ENCODE data around the gene RCAN1.
A peak's percentile ranks its signal among the peaks of the same experiment; 100 is the strongest.

RCAN1 gene

DNA sequence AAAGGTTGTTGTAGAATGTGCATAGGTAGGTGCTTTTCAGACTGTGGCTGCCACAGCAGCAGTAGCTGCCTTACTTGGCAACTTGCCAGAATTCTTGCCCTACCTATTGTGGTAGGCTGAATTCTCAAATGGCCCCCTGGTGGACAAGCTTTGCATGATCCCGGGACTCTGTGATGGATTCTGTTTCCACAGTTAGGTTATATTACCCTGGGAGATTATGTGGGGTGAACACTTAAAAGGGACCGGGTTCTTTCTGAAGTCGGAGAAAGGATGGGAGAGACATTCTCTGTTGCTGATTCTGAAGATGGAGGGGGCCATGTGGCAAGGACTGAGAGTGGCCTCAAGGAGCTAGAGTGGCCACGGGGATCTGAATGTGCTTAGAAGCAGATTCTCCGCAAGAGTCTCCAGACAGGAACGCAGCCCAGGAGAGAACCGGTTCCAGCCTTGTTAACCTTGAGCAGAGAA lies 70.8 kb downstream of the RCAN1 start:
- Histone ChIP-seq H3K36me3 (ENCODE audit: control insufficient read depth in 1 of 2, insufficient read depth in 2 of 2, low read length in 2 of 2) (no peaks in the 10 kb centered on the region), H2BK120ac (ENCODE audit: insufficient read depth, low read length, poor library complexity) (peak overlapping the region; percentile 56), H3K23ac (ENCODE audit: low read length) (no peak overlapping the region), H3K79me1 (ENCODE audit: low read length) (peaks cover 14% of the 10 kb centered on the region), H2BK12ac (ENCODE audit: low read length) (peak overlapping the region; percentile 59), H2AK5ac (ENCODE audit: low read length) (peak overlapping the region; percentile 49), H4K8ac (ENCODE audit: low read depth, low read length) (no peak overlapping the region), H3K9me3 (ENCODE audit: insufficient read depth, low read depth, low read length) (peaks cover 4% of the 10 kb centered on the region), H3K27me3 (ENCODE audit: insufficient read depth, low read length) (no peaks in the 10 kb centered on the region), H3K14ac (ENCODE audit: low read length) (no peak overlapping the region), H2BK5ac (ENCODE audit: low read depth, low read length, poor library complexity) (no peak overlapping the region), H4K12ac (ENCODE audit: low read depth, low read length) (no peak overlapping the region), H3K4ac (ENCODE audit: low read depth, low read length) (no peak overlapping the region), H3K27ac (ENCODE audit: low read depth, low read length) (no peak overlapping the region), H3K18ac (ENCODE audit: low read length) (no peak overlapping the region), H3K4me2 (ENCODE audit: low read length) (no peak overlapping the region), H2AFZ (ENCODE audit: insufficient read depth, low read length, poor library complexity) (no peak overlapping the region), H3K79me2 (ENCODE audit: control insufficient read depth, insufficient read depth, low read length, poor library complexity) (peaks cover 4% of the 10 kb centered on the region), H3K9ac (ENCODE audit: low read length) (no peak overlapping the region), H3K4me3 (ENCODE audit: low read depth, low read length) (no peak overlapping the region), H3K4me1 (ENCODE audit: control insufficient read depth in 1 of 2, insufficient read depth in 2 of 2, low read length in 2 of 2) (peaks cover 14 to 16% of the 10 kb centered on the region in 2 experiments), H4K91ac (ENCODE audit: low read depth, low read length) (no peak overlapping the region)
- peak; percentile 82 to 98 for DNase-seq
- WGBS (ENCODE audit: extremely low coverage, insufficient coverage, insufficient read length) = no CpG with 5 or more reads among the region's 7 CpGs

DNA sequence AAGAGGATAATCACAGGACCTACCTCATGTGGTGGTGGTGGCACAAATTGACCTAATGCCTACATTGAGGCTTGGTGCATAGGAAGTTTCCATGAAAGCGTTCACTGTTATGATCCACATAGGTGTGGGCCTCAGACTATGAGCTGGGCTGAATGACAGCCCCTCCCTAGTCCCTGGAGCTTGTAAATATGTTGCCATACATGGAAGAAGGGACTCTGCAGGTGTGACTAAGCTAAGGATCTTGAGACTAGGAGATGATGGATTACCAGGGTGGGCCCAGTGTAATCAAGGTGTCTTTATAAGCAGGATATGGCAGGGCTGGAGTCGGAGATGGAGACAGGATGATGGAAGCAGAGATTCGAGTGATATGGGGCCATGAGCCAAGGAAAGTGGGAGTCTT lies 71.9 kb downstream of the RCAN1 start:
- H4K12ac ChIP-seq (ENCODE audit: low read depth, low read length) = no peak overlapping the region
- H3K23ac ChIP-seq (ENCODE audit: low read length) = no peak overlapping the region
- no peaks in the 10 kb centered on the region for H3K27me3 ChIP-seq (ENCODE audit: insufficient read depth, low read length)
- peaks cover 4% of the 10 kb centered on the region for H3K9me3 ChIP-seq (ENCODE audit: insufficient read depth, low read depth, low read length)
- H3K4me1 ChIP-seq (ENCODE audit: control insufficient read depth in 1 of 2, insufficient read depth in 2 of 2, low read length in 2 of 2) = peaks cover 11 to 16% of the 10 kb centered on the region in 2 experiments
- no peak overlapping the region for H3K4ac ChIP-seq (ENCODE audit: low read depth, low read length)
- no peak overlapping the region for H2BK12ac ChIP-seq (ENCODE audit: low read length)
- DNase-seq = no peak
- WGBS (ENCODE audit: extremely low coverage, insufficient coverage, insufficient read length) = no CpG with 5 or more reads among the region's 3 CpGs
- H2BK5ac ChIP-seq (ENCODE audit: low read depth, low read length, poor library complexity) = no peak overlapping the region
- H3K14ac ChIP-seq (ENCODE audit: low read length) = no peak overlapping the region
- no peak overlapping the region for H2AFZ ChIP-seq (ENCODE audit: insufficient read depth, low read length, poor library complexity)
- no peak overlapping the region for H3K4me3 ChIP-seq (ENCODE audit: low read depth, low read length)
- no peak overlapping the region for H3K27ac ChIP-seq (ENCODE audit: low read depth, low read length)
- H3K18ac ChIP-seq (ENCODE audit: low read length) = no peak overlapping the region
- H2BK120ac ChIP-seq (ENCODE audit: insufficient read depth, low read length, poor library complexity) = no peak overlapping the region
- peaks cover 19% of the 10 kb centered on the region for H3K79me1 ChIP-seq (ENCODE audit: low read length)
- H3K4me2 ChIP-seq (ENCODE audit: low read length) = no peak overlapping the region
- H4K8ac ChIP-seq (ENCODE audit: low read depth, low read length) = no peak overlapping the region
- H3K9ac ChIP-seq (ENCODE audit: low read length) = no peak overlapping the region
- no peak overlapping the region for H2AK5ac ChIP-seq (ENCODE audit: low read length)
- peaks cover 4% of the 10 kb centered on the region for H3K79me2 ChIP-seq (ENCODE audit: control insufficient read depth, insufficient read depth, low read length, poor library complexity)
- H4K91ac ChIP-seq (ENCODE audit: low read depth, low read length) = no peak overlapping the region
- no peaks in the 10 kb centered on the region for H3K36me3 ChIP-seq (ENCODE audit: control insufficient read depth in 1 of 2, insufficient read depth in 2 of 2, low read length in 2 of 2)

DNA sequence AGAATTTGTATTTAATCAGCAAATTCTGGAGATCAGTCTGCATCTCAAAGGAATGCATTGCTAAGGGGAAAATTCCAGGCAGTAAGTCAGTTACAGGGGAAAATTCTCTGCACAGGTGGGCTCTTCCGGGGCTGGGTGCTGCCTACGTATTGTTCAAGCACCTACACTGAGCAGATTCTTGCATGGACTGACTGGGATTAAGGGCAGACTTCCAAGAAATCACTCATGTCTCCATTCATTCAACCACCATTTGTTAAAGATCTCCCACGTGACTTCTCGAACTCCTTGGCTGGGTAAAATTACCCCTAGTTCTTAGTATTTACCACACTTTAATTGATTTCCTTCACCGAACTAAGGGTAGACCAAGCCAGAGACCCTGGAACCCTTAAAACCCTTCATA lies 74.7 kb downstream of the RCAN1 start:
- H3K23ac ChIP-seq (ENCODE audit: low read length) = no peak overlapping the region
- H3K27me3 ChIP-seq (ENCODE audit: insufficient read depth, low read length) = no peaks in the 10 kb centered on the region
- H3K4ac ChIP-seq (ENCODE audit: low read depth, low read length) = no peak overlapping the region
- DNase-seq = no peak
- no CpG with 5 or more reads among the region's 5 CpGs for WGBS (ENCODE audit: extremely low coverage, insufficient coverage, insufficient read length)
- no peak overlapping the region for H4K91ac ChIP-seq (ENCODE audit: low read depth, low read length)
- H2BK12ac ChIP-seq (ENCODE audit: low read length) = no peak overlapping the region
- no peak overlapping the region for H3K4me3 ChIP-seq (ENCODE audit: low read depth, low read length)
- no peaks in the 10 kb centered on the region for H3K36me3 ChIP-seq (ENCODE audit: control insufficient read depth in 1 of 2, insufficient read depth in 2 of 2, low read length in 2 of 2)
- H3K9me3 ChIP-seq (ENCODE audit: insufficient read depth, low read depth, low read length) = peaks cover 4% of the 10 kb centered on the region
- no peak overlapping the region for H4K8ac ChIP-seq (ENCODE audit: low read depth, low read length)
- H3K4me2 ChIP-seq (ENCODE audit: low read length) = no peak overlapping the region
- no peak overlapping the region for H2BK120ac ChIP-seq (ENCODE audit: insufficient read depth, low read length, poor library complexity)
- H2AFZ ChIP-seq (ENCODE audit: insufficient read depth, low read length, poor library complexity) = no peak overlapping the region
- no peak overlapping the region for H2AK5ac ChIP-seq (ENCODE audit: low read length)
- no peak overlapping the region for H3K9ac ChIP-seq (ENCODE audit: low read length)
- H3K79me2 ChIP-seq (ENCODE audit: control insufficient read depth, insufficient read depth, low read length, poor library complexity) = peaks cover 4% of the 10 kb centered on the region
- peaks cover 11 to 22% of the 10 kb centered on the region in 2 experiments for H3K4me1 ChIP-seq (ENCODE audit: control insufficient read depth in 1 of 2, insufficient read depth in 2 of 2, low read length in 2 of 2)
- no peak overlapping the region for H3K18ac ChIP-seq (ENCODE audit: low read length)
- no peak overlapping the region for H3K14ac ChIP-seq (ENCODE audit: low read length)
- H4K12ac ChIP-seq (ENCODE audit: low read depth, low read length) = no peak overlapping the region
- H3K79me1 ChIP-seq (ENCODE audit: low read length) = peaks cover 23% of the 10 kb centered on the region
- H3K27ac ChIP-seq (ENCODE audit: low read depth, low read length) = no peak overlapping the region
- H2BK5ac ChIP-seq (ENCODE audit: low read depth, low read length, poor library complexity) = no peak overlapping the region

DNA sequence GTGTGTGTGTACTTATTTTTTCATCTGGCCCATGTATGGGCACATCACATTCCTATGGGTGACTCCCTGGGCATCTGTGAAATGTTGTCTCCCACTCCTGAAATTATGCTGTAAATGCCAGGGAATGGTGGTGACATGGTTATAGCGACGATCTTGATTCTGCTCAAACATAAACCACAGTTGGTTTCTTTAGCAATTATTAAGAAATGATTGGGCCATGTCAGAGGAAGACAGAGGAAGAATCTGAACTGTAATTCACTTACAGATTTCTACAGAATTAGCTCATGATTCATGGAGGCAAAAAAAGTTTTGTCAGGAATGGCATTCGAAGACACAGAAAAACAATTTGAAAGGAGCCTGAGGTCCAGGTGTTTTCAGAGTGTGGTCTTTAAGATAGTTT lies 77.1 kb downstream of the RCAN1 start:
- no peak overlapping the region for H4K12ac ChIP-seq (ENCODE audit: low read depth, low read length)
- no peak overlapping the region for H3K4me2 ChIP-seq (ENCODE audit: low read length)
- no peak overlapping the region for H3K27ac ChIP-seq (ENCODE audit: low read depth, low read length)
- no CpG with 5 or more reads among the region's 3 CpGs for WGBS (ENCODE audit: extremely low coverage, insufficient coverage, insufficient read length)
- no peak overlapping the region for H2BK5ac ChIP-seq (ENCODE audit: low read depth, low read length, poor library complexity)
- no peak overlapping the region for H3K23ac ChIP-seq (ENCODE audit: low read length)
- H3K27me3 ChIP-seq (ENCODE audit: insufficient read depth, low read length) = no peaks in the 10 kb centered on the region
- peak overlapping the region; percentile 30 for H2AK5ac ChIP-seq (ENCODE audit: low read length)
- no peak overlapping the region for H3K4me3 ChIP-seq (ENCODE audit: low read depth, low read length)
- peak in 1 of 2 donors; percentile 51 for DNase-seq
- no peak overlapping the region for H2AFZ ChIP-seq (ENCODE audit: insufficient read depth, low read length, poor library complexity)
- H2BK120ac ChIP-seq (ENCODE audit: insufficient read depth, low read length, poor library complexity) = peak overlapping the region; percentile 64
- H3K9me3 ChIP-seq (ENCODE audit: insufficient read depth, low read depth, low read length) = peaks cover 2% of the 10 kb centered on the region
- no peak overlapping the region for H3K4ac ChIP-seq (ENCODE audit: low read depth, low read length)
- peak overlapping the region; percentile 80 for H4K91ac ChIP-seq (ENCODE audit: low read depth, low read length)
- no peaks in the 10 kb centered on the region for H3K36me3 ChIP-seq (ENCODE audit: control insufficient read depth in 1 of 2, insufficient read depth in 2 of 2, low read length in 2 of 2)
- H3K9ac ChIP-seq (ENCODE audit: low read length) = no peak overlapping the region
- H3K79me1 ChIP-seq (ENCODE audit: low read length) = peaks cover 21% of the 10 kb centered on the region
- H2BK12ac ChIP-seq (ENCODE audit: low read length) = peak overlapping the region; percentile 81
- no peaks in the 10 kb centered on the region for H3K79me2 ChIP-seq (ENCODE audit: control insufficient read depth, insufficient read depth, low read length, poor library complexity)
- peaks cover 4 to 16% of the 10 kb centered on the region in 2 experiments for H3K4me1 ChIP-seq (ENCODE audit: control insufficient read depth in 1 of 2, insufficient read depth in 2 of 2, low read length in 2 of 2)
- no peak overlapping the region for H3K18ac ChIP-seq (ENCODE audit: low read length)
- H4K8ac ChIP-seq (ENCODE audit: low read depth, low read length) = no peak overlapping the region
- no peak overlapping the region for H3K14ac ChIP-seq (ENCODE audit: low read length)

Measured in trophoblast cell (in vitro differentiated cells and primary cell).